Measurements from ENCODE around the gene HSPB1.
"Not testable (repeated sequence)": the region's sequence is repeated elsewhere in the genome, so short reads cannot be mapped to it uniquely, and the experiment has no call there.

Gene HSPB1

GRCh38 chr7:76282344-76283253 is 19.9 kb upstream of the HSPB1 start:
- no peak for DNase-seq

GRCh38 chr7:76283254-76284159 is 19.0 kb upstream of the HSPB1 start:
- DNase-seq = no peak

DNA sequence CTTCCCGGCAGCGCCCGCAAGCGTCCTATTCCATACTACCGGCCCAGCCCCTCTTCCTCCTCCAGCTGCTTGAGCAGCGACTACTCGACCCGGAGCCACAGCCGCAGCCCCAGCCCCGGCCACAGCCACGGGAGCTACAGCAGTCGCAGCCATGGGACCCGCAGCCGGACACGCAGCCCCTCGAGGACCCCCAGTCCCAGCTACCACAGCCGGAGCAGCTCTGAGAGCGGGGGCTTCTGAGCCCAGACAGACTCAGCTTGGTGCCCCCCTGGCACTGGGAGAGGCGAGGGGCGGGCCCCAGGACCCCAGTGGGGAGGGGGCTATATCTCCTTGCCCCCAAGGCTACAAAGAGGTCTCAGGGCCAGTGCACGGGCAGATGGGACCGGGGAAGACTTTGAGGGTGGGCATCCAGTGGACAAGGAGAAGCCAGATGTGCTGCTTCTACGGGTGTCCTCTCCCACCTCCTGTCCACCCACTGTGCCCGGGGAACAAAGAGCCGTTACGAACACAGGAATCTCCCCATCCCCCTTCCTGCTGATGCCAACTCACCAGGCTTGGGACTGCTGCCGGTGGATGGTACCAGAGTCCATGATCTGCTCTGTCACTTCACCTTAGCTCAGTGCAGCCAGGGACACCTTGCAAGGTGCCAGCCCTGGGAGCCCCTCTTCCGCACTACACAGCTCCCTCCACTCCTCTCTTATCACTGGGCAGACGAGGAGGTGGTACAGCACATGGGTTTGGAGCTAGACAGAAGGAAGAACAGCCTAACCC is 16.7 kb upstream of the HSPB1 start:
- no peak for DNase-seq

DNA sequence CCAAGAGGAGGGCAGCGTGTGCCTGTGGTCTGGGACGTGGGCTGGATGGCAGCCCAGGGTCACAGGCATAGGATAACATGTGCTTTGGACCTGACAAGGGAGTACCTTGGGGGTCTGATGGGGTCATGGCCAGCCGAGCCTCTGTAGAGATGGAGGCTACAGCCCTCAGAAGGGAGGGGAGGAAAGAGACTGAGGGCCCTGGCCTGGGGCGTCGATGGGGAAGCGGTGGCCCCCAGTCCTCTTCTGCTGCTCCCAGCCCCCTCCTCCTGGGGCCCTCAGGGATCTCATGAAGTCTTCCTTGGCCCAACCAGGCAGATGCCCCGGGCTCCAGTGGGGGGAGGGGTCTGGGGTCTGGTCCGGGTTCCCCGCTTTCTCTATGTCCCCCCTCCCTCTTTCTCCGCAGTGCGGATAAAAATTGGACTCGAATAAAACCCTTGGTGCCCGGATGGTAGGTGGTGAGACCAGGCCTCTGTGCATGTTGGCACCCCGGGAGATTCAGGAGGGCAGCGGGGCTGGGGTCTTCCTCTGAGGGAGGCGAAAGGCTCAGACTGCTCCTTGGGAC is 15.6 kb upstream of the HSPB1 start:
- no peak for DNase-seq

GRCh38 chr7:76290847-76291350 is 11.6 kb upstream of the HSPB1 start:
- not testable (repeated sequence) for DNase-seq

DNA sequence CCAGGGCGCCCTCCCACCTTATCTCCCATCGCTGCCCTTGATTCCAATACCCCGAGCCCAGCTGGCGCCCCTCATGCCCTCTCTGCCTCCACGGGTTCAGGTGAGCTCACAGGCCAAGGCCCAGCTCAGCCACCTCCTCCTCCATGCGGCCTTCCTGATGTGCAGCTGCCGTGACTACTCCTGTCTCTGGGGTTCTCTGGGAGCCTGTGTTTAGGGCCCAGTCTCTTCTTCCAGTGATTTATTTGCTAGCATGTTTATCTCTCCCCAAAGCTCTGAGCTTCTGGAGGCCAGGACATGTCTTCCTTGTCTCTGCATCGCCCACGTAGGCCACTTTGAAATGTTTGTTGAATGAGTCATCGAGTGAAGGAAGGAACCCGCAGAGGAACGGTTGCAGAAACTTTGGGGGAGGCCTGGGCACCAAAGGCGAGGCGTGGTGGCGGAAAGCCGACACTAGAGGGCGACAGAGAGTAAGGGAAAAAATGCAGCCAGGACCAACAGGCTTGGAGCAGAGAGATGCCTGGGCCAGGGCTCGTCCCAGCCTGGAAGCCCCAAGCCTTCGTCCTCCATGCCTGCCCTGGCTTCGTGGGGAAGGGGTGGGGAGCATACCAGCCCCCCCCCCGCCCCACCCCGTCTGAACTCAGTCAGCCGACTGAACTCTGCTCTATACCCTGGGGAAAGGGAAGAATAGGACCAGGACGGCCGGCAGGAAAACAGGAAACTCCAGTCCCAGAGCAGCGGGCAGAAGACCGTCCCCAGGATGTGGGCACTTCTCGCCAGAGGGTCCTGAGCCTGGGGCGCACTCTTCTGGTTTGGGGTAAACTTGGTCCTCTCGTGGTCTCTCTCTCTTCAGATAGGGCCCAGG is 10.9 kb upstream of the HSPB1 start:
- peak; percentile 93 to 94 for DNase-seq

DNA sequence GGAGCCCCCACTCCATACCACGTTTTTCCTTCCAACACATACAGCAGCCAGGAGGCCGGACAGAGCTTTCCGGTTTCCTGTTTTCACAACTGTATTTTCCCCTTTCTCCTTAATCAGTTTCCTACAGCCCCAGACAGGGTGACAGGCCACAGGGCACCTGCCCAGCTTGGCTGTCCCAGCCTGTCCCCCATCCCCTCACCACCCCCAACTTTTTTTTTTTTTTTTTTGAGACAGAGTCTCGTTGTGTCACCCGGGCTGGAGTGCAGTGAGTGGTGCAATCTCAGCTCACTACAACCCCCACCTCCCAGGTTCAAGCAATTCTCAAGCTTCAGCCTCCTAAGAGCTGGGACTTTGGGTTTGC is 10.3 kb upstream of the HSPB1 start:
- peak; percentile 66 to 77 for DNase-seq

DNA sequence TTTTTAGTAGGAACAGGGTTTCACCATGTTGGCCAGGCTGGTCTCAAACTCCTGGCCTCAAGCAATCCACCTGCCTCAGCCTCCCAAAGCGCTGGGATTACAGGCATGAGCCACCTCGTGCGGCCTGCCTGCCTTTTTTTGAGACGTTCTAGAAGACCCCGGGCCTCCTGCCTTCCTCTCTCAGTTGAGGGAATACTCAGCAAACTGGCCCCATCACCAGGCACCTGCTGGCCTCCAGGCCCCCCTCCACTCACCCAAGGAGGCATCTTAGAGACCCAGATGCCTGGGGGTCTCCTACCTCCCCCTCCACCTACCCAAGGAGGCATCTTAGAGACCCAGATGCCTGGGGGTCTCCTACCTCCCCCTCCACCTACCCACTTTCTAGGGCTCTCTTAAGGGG is 9.6 kb upstream of the HSPB1 start:
- DNase-seq = not testable (repeated sequence)

GRCh38 chr7:76293407-76293901 is 9.0 kb upstream of the HSPB1 start:
- no peak for DNase-seq

DNA sequence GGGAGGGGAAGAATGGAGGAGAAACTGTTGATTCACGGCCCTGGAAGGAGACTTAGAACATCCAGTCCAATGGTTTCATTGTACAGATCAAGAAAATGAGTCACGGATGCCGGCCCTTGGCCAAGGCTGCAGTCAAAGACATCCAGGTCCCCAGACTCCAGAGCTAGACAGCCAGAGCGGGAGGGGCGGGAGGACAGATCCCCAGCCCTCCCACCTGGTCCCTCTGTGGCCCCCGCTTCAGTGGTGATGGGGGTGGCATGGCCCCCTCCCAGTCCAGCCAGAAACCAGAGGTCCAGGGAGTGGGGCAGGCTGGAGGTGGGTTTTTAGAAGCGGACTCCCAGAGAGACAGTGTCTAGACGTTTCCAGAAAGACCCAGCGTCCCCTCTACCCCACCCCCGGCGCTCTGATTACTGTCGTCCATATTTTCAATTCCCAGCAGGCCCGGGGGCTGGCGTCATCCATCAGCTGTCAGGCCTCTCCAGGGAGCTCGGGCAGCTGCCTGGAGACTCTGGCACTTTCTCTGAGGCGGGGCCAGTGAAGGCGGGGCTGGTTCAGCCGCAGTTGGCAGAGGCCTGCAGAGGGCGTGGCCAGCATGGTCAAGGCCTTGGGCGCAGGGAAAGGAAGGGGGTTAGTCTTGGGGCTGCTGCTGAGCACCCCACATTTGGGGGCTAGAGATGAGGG is 8.0 kb upstream of the HSPB1 start:
- no peak for DNase-seq

DNA sequence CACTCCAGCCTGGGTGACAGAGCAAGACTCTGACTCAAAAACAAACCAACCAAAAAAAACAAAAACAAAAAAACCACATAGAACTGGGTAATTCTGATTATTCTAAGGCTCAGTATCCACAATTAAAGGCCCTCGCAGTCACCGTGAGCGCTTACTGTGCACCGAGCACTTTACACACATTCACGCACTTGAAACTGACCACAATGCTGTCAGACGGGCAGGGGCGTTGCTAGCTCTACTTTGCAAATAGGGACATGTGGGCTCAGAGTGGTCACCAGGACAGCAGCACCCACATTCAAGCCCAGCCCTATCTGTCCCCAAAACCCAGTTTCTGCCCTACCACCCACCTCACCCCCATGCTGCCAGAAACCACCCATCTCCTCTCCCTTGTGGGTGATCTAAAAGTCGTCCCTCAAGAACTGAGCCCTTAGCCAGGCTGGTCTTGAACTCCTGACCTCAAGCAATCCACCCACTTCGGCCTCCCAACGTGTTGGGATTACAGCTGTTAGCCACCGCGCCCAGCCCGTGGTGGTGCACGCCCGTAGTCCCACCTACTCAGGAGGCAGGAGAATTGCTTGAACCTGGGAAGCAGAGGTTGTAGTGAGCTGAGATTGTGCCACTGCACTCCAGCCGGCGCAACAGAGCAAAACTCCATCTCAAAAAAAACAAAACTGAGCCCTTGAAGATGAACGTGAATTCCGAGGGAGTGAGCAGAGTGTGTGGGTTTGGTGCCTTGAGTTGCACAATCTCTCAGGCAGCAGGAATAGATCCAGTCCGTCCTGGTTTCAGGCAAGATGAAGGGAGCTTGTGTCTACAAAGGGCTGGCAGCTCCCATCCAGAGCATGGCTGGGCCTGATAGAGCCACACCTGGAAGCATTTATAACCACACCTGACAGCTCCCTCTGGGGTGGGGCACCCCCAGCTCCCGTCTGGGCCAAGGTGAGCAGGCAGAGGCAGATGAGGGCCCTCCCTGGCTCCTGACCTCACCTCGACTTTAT is 5.4 kb upstream of the HSPB1 start:
- DNase-seq = no peak

- no peak for DNase-seq
Observed at GRCh38 chr7:76300166-76300731, 2.2 kb upstream of the HSPB1 start.

DNA sequence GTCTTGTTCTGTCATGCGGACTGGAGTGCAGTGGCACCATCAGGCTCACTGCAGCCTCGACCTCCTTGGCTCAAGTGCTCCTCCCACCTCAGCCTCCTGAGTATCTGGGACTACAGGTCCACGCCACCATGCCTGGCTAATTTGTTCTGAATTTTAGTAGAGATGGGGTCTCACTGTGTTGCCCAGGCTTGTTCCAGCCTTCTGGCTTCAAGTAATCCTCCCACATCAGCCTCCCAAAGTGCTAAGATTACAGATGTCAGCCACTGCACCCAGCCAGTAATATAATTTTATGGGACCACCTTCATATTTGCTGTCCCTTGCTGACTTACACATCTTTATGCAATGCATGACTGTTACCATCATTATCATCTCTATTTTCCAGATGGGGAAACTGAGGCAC is 1.5 kb upstream of the HSPB1 start:
- no peak for DNase-seq

- DNase-seq = peak; percentile 43 to 46
Observed at GRCh38 chr7:76303202-76304147, 1.0 kb downstream of the HSPB1 start.

GRCh38 chr7:76304888-76305375 is 2.5 kb downstream of the HSPB1 start:
- DNase-seq = no peak

DNA sequence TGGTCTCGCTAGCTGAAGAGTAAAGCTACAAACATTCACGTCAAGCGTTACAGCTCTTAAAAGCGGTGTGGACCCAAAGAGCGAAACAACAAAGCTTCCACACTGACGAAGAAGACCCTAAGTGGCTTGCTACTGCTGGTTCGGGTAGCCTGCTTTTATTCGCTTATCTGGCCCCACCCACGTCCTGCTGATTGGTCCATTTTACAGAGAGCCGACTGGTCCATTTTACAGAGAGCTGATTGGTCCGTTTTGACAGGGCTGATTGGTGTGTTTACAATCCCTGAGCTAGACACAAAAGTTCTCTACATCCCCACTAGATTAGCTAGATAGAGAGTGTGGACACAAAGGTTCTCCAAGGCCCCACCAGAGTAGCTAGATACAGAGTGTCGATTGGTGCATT is 6.4 kb downstream of the HSPB1 start:
- DNase-seq = not testable (repeated sequence)

DNA sequence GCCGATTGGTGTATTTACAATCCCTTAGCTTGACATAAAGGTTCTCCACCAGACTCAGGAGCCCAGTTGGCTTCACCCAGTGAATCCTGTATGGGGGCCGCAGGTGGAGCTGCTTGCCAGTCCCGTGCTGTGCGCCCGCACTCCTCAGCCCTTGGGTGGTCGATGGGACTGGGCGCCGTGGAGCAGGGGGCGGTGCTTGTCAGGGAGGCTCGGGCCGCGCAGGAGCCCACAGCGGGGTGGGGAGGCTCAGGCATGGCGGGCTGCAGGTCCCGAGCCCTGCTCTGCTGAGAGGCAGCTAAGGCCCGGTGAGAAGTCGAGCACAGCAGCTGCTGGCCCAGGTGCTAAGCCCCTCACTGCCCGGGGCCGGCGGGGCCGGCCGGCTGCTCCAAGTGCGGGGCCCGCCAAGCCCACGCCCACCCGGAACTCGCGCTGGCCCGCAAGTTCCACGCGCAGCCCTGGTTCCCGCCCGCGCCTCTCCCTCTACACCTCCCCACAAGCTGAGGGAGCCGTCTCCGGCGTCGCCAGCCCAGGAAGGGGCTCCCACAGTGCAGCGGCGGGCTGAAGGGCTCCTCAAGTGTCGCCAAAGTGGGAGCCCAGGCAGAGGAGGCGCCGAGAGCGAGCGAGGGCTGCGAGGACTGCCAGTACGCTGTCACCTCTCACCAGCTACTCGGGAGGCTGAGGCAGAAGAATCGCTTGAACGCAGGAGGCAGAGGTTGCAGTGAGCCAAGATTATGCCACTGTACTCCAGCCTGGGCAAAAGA is 7.0 kb downstream of the HSPB1 start:
- DNase-seq = not testable (repeated sequence)

Data from AML-193 (cell line).